ENCODE results near the gene CDH12. TPM values are rescaled to one million over a fixed set of nuclear protein-coding genes. Genes with fewer than 3 reads are reported as not detected.

The CDH12 gene
- total RNA-seq, 1 donor from 2014 or later: 0.11 TPM

GRCh38 chr5:21893161-21893560, 960.0 kb downstream of the CDH12 start:
- intact Hi-C loops (cut with DNase I): no loop called here
- no peak for DNase-seq (ENCODE audit: low spot score in 2 of 2)
- H3K4me1 ChIP-seq: no peaks in the 10 kb centered on the region
- TF ChIP-seq, protein P1, sequence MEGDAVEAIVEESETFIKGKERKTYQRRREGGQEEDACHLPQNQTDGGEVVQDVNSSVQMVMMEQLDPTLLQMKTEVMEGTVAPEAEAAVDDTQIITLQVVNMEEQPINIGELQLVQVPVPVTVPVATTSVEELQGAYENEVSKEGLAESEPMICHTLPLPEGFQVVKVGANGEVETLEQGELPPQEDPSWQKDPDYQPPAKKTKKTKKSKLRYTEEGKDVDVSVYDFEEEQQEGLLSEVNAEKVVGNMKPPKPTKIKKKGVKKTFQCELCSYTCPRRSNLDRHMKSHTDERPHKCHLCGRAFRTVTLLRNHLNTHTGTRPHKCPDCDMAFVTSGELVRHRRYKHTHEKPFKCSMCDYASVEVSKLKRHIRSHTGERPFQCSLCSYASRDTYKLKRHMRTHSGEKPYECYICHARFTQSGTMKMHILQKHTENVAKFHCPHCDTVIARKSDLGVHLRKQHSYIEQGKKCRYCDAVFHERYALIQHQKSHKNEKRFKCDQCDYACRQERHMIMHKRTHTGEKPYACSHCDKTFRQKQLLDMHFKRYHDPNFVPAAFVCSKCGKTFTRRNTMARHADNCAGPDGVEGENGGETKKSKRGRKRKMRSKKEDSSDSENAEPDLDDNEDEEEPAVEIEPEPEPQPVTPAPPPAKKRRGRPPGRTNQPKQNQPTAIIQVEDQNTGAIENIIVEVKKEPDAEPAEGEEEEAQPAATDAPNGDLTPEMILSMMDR (IDR thresholded peaks at IDR 0.05): no peak
- no peaks in the 10 kb centered on the region for H3K9me3 ChIP-seq
- no peak overlapping the region for H3K4me3 ChIP-seq
- H3K27ac ChIP-seq: no peak overlapping the region
- no peaks in the 10 kb centered on the region for H3K36me3 ChIP-seq
- no peaks in the 10 kb centered on the region for H3K27me3 ChIP-seq

GRCh38 chr5:21889581-21889980, 963.6 kb downstream of the CDH12 start:
- H3K4me1 ChIP-seq: no peaks in the 10 kb centered on the region
- intact Hi-C loops (cut with DNase I): no loop called here
- no peak overlapping the region for H3K4me3 ChIP-seq
- DNase-seq (ENCODE audit: low spot score in 2 of 2): no peak
- no peaks in the 10 kb centered on the region for H3K27me3 ChIP-seq
- no peak overlapping the region for H3K27ac ChIP-seq
- no peaks in the 10 kb centered on the region for H3K9me3 ChIP-seq
- TF ChIP-seq, protein P1 (IDR thresholded peaks at IDR 0.05): no peak
- no peaks in the 10 kb centered on the region for H3K36me3 ChIP-seq

- intact Hi-C loops (cut with DNase I): no loop called here
- TF ChIP-seq, protein P1 (IDR thresholded peaks at IDR 0.05): no peak
- no peaks in the 10 kb centered on the region for H3K27me3 ChIP-seq
- no peaks in the 10 kb centered on the region for H3K9me3 ChIP-seq
- no peaks in the 10 kb centered on the region for H3K4me1 ChIP-seq
- DNase-seq (ENCODE audit: low spot score in 2 of 2): no peak
- no peak overlapping the region for H3K27ac ChIP-seq
- H3K36me3 ChIP-seq: no peaks in the 10 kb centered on the region
- no peak overlapping the region for H3K4me3 ChIP-seq
Observed at GRCh38 chr5:21882074-21882745, 970.9 kb downstream of the CDH12 start.

DNA sequence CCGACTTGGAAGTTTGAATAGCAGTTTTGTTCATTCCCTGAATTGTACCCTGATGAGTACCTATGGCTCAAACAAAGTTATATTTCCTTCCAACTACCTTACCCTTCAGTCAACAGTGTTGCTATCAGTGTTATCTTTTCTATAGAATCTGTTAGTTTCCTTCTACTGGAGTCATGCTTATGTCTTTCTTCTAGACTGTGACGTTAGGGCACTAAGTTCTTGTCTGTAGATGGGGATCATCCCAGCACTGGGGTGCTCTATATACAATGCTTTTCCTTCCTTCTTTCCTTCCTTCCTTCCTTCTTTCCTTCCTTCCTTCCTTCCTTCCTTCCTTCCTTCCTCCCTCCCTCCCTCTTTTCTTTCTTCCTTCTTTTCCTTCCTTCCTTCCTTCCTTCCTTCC, 973.0 kb downstream of the CDH12 start:
- no peaks in the 10 kb centered on the region for H3K27me3 ChIP-seq
- H3K9me3 ChIP-seq: no peaks in the 10 kb centered on the region
- H3K36me3 ChIP-seq: no peaks in the 10 kb centered on the region
- no peaks in the 10 kb centered on the region for H3K4me1 ChIP-seq
- intact Hi-C loops (cut with DNase I): no loop called here
- DNase-seq (ENCODE audit: low spot score in 2 of 2): no peak
- H3K27ac ChIP-seq: no peak overlapping the region
- TF ChIP-seq, protein P1 (IDR thresholded peaks at IDR 0.05): no peak
- no peak overlapping the region for H3K4me3 ChIP-seq

DNA sequence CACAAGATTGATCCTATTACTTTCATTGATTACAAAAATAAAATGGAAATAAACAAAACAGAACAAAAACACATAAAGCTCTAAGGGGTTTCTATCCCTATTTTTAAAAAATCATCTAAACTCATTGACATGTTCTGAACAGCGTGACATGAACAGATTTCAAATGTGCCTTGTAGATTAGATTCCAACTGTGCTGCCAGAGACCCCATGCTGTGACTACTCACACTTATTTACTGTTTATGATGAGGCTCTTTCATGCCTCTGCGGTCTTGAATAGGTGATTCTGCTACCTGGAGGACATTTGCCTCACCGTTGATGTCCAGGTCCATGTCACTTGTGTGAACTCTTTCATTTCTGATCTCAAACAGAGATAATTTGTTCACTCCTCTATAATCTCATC, 990.2 kb downstream of the CDH12 start:
- no peak for DNase-seq (ENCODE audit: low spot score in 2 of 2)
- H3K4me1 ChIP-seq: no peaks in the 10 kb centered on the region
- H3K4me3 ChIP-seq: no peak overlapping the region
- H3K27ac ChIP-seq: no peak overlapping the region
- no peaks in the 10 kb centered on the region for H3K36me3 ChIP-seq
- intact Hi-C loops (cut with DNase I): no loop called here
- H3K27me3 ChIP-seq: no peaks in the 10 kb centered on the region
- TF ChIP-seq, protein P1 (IDR thresholded peaks at IDR 0.05): no peak
- H3K9me3 ChIP-seq: no peaks in the 10 kb centered on the region

- TF ChIP-seq, protein P1 (IDR thresholded peaks at IDR 0.05): no peak
- Histone ChIP-seq H3K27me3 (no peaks in the 10 kb centered on the region), H3K27ac (no peak overlapping the region), H3K4me3 (no peak overlapping the region), H3K9me3 (no peaks in the 10 kb centered on the region), H3K4me1 (no peaks in the 10 kb centered on the region), H3K36me3 (no peaks in the 10 kb centered on the region)
- intact Hi-C loops (cut with DNase I): no loop called here
- DNase-seq (ENCODE audit: low spot score in 2 of 2): no peak
Observed at GRCh38 chr5:21858441-21858840, 994.7 kb downstream of the CDH12 start.

Measured in ascending aorta (tissue), 2 donors.